HG03354 (cell line): Measurements from ENCODE around the gene IP6K3.

Experiments used
- ATAC-seq: cut with Tn5 transposase; IDR thresholded peaks from one replicate; pipeline ENCODE4 v1.9.1; 2021; ENCODE audit warnings: mild to moderate bottlenecking; ENCODE audit not compliant: unreplicated experiment, poor library complexity, severe bottlenecking

The IP6K3 gene

GRCh38 chr6:33694401-33694931 lies 52.2 kb downstream of the IP6K3 start:
- no peak for ATAC-seq

GRCh38 chr6:33693186-33694105 lies 53.3 kb downstream of the IP6K3 start:
- ATAC-seq, result no peak

- peak; percentile 42 for ATAC-seq
Measured at GRCh38 chr6:33692760-33693158, 53.9 kb downstream of the IP6K3 start.

GRCh38 chr6:33692078-33692759 lies 54.5 kb downstream of the IP6K3 start:
- ATAC-seq, result no peak

- no peak for ATAC-seq
Measured at GRCh38 chr6:33691456-33692077, 55.1 kb downstream of the IP6K3 start.

GRCh38 chr6:33690766-33691165 lies 55.9 kb downstream of the IP6K3 start:
- ATAC-seq, result no peak

- ATAC-seq, result no peak
Measured at GRCh38 chr6:33689879-33690278, 56.8 kb downstream of the IP6K3 start.

- ATAC-seq, result no peak
Measured at GRCh38 chr6:33689148-33689494, 57.6 kb downstream of the IP6K3 start.

- no peak for ATAC-seq
Measured at GRCh38 chr6:33688451-33689147, 58.1 kb downstream of the IP6K3 start.

GRCh38 chr6:33688006-33688405 lies 58.7 kb downstream of the IP6K3 start:
- no peak for ATAC-seq

- ATAC-seq, result no peak
Measured at GRCh38 chr6:33686981-33687975, 59.4 kb downstream of the IP6K3 start.

GRCh38 chr6:33686225-33686924 lies 60.3 kb downstream of the IP6K3 start:
- no peak for ATAC-seq

- ATAC-seq, result no peak
Measured at GRCh38 chr6:33685411-33686224, 61.1 kb downstream of the IP6K3 start.

GRCh38 chr6:33684983-33685382 lies 61.7 kb downstream of the IP6K3 start:
- no peak for ATAC-seq

- ATAC-seq, result no peak
Measured at GRCh38 chr6:33684428-33684896, 62.2 kb downstream of the IP6K3 start.

GRCh38 chr6:33683576-33684427 lies 62.9 kb downstream of the IP6K3 start:
- ATAC-seq, result no peak
